Medulla oblongata (tissue), 1 donor: ENCODE results near the gene ACOX1.

ENCODE experiments used
- DNase-seq: peaks from one replicate; pipeline ENCODE4 v3.0.0-alpha.2; 2015; ENCODE audit errors: extremely low spot score

Gene ACOX1

DNA sequence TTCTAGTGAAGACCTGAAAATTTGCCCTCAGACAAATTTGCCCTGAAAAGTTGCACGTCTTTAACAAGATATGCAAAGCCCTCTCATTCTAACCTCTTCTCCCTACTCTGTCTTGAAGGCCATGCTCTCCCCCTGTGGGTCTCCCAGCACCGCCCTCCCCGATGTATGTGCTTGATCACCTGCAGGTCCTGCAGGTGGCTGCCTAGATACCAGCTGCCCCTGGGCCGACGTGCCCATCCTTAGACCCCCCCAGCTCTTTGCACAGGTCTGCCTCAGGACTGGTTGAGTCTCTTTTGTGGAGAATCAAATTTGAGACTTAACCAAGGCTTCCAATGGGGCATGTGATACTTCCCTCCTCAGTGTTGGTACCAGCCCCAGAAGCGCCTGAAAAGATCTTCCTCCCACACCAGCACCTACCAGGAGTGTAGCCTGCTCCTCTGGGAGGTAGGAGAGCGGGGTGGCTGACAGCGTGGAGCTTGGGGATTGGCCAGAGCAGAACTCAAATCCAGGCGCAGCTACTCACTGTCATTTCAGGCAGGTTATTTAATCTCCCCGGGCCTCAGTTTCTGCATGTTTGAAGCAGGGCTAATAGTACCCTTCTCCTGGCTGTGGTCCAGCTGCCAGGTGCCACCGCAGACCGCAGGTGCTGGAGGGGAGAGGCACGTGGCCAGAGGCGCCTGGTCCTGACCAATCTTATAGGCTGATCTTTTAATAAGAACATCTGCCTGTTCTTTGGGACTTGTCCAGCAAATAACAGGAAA is 69.7 kb downstream of the ACOX1 start:
- DNase-seq = no peak

DNA sequence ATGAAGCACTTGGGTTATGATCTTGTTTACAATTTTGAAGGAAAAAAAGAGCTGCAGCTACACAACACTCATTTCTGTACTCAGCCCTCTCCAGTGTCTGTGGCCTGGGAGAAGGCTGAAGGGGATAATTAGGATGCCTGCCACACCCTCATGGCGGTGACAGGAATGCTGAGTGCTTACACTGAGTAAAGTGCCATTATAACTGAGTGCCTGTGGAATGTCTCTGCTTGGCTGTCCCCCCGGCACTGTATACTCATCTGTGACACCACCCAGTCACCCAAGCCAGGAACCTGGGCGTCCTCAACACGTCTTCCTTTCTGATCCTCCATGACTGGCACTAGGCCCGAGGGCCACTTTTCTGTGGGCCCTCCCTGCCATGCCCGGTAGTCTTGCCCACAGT is 70.8 kb downstream of the ACOX1 start:
- DNase-seq = no peak

DNA sequence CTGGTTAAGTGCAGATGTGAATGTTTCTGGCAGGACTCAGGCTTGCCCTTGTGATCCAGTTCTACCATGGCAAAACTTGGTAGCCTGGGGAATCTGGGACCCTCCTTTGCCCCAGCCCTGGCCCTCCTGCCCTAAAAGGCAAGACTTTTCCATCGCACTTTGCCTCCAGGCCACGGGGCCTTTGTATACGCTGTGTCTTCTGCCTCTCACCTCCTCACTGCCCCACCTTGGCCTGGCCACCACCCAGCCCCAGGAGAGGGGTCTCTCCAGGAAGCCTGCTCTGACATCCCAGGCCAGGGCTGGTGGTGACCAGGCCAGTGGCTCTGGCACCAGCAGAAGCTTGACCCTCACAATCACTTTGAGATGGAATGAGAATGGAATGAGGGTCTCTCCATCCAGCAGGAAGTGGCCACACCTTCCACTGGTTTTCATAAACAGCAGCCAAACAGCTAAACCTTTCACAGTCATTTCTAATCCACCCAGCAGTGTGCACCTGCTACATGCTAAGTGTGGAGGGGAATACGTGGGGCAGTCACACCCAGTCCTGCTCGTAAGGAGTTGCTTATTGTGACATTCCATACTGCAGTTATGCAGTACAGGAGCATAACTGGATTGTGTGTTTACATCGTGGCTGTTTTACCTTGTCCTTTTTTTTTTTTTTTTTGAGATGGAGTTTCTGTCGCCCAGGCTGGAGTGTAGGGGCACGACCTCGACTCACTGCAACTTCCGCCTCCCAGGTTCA is 72.7 kb downstream of the ACOX1 start:
- DNase-seq = no peak

DNA sequence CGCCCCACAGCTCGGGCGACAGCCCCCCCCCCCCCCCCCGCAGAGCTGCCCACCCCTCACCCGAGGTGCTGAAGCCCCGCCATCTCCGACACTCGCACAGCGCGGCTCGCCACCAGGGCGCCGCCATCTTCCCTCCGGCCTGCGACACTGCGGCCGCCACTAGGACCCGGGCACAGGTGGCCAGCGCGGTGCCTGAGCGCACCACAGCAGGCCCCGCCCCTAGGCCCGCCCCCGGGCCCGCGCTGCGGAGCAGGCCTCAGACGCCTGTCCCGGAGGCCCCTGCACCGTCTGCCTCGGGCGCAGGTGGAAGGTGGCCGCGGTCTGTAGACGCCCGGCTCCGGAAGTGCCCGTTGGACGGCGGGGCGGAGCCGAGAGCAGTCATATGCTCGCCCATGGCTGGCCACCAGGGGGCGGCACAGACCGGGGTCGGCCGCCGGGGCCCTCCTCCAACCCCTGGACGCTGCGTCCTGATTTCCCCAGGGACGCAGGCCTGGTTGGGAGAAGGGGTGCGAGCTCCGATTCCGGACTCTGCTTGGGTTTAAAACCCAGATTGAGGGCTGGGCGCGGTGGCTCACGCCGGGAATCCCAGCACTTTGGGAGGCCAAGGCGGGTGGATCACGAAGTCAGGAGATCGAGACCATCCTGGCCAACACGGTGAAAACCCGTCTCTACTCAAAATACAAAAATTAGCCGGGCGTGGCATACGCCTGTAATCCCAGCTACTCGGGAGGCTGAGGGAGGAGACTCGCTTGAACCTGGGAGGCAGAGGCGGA is 74.0 kb downstream of the ACOX1 start, which contains the start of gene MRPL38:
Gene MRPL38, minus strand, starts transcription at position 136 of the 773 bp plus-strand sequence. Its CDS starts 9 bp downstream, at position 127.
- peak; percentile 90 for DNase-seq

DNA sequence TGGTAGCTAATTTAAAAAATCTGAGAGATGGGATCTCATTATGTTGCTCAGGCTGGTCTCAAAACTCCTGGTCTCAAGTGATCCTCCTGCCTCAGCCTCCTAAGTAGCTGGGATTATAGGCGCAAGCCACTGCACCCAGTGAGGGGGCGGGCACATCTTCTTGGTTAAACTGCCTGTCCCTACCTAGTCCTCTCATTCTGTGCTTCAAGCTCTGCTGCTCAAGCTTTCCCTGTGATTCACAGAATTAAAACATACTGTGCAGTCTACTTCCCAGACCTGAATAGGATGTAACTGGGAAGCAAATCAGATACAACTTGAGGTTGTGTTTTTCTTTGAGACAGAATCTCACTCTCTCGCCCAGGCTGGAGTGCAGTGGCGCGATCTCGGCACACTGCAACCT is 76.6 kb downstream of the ACOX1 start:
- DNase-seq = no peak

DNA sequence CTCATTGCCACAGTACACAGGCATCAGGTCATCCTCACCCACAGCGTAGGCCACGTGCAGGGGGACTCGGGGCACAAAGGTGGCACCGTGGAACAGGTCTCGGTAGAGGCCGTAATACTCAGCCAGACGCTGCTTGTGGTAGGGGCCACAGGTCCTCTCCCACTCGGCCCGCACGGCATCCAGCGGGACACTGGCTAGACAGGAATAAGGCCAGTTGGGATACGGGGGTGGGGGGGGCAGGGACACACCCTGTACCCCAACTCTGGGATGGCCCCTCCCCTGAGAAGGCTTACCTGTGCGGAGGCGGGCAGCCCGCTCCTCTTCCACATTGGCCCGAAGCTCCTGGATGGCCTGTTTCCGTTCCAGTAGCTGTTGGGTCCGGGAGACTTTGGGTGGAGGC is 77.2 kb downstream of the ACOX1 start:
- DNase-seq = no peak

DNA sequence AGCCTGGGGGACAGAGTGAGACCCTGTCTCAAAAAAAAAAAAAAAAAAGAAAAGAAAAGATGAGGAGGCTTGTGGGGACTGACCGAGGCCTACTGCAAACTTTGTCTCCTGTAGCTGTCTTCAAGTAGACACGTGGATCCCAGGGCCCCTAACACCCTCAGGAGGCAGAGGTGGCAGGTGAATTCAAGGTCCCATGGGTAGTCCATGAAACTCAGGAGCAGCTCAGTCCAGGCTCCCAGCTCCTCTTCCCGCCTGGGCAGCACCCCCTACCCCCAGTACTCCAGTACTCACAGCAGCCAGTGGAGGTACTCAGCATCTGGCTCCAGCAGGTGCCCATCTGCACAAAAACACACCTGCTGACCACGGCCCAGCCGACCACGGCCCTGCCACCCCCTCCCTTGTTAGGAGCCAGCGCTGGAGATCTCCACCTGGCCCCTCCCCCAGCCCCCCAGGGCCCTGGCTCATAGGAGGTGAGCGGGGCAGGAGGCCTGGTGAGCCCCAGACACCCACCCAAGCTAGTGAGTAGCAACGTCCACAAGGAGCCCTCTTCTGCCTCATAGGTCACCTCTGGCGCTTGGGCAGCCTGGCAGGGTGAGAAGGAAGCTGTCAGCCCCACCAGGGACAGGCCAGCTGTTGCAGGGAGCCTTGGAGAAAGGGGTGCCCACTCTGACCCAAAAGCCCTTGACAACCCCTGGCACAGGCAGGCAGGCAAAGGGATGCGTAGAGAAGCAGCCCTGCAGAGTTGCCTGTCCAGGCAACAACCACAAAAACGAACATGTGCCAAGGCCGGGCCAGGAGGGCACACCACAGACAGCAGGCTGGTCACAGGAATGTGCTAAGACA is 78.1 kb downstream of the ACOX1 start:
- DNase-seq = no peak

DNA sequence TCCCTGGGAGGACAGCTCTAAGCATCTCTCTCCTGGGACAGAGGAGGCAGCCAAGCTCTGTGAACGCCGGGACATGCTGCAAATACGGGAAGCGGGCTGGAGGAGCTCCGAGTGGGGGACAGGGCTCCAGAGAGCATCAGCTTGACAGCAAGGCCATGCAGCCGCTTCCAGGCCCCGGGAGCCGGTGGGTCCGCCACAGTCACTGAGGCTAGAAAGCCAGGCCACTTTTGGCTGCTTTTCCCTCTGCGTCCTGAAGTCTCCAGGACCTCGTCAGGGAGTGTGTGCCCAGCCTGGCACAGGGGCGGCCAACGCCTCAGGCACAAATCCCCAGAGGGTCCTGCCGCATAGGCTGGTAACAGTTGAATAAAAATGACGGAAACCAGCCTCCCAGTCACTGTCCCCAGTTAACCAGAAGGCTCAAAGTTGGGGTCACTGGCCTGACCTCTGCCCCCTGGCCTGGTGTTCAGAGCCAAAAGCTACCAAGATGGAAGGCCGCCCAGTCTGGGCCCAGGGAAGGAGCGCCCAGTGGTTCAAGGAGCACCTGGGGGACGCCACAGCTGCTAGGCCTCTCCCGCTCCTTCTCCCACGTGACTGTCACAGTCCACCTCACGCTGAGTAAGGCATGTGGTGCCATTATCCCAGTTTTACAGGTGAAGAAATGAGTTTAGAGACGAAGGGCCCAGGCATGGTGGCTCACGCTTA is 79.0 kb downstream of the ACOX1 start:
- DNase-seq = no peak

DNA sequence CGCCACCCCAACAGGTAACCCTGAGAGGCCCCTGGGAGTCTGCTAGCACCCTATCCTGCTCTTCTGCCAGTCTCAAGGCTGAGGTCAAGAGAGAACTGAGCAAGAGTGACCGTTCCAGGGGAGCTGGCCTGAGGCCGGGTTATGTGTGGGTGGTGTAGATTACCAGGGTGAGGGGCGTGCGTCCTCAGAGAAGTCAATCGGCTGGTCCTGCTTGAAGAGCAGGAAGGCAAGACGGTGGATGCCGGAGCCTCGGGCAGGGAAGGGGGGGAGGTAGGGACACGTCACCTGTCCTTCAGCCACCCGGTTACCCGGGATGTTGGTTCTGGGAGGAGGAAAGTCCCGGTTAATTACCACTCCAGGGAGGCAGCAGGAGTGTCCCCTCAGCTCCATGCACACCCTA is 79.6 kb downstream of the ACOX1 start:
- DNase-seq = no peak

DNA sequence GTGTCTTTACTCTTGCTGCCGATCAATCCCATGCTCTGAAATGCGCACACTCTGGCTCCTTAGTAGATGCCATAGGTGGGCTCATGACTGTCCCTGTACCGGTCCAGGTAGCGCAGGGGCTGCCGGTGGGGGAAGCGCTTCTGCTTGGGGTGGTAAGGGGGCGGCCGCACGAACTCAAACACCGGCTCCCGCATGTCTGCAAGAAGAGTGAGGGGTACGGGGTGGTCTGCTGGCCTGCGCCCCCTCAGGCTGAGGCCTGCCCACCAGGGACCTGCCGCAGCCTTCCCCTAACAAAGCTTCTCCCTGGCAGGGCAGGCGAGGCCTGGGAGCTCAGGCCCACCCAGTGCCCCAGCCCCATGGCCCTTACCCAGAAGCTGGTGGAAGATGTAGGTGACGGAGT is 80.2 kb downstream of the ACOX1 start:
- DNase-seq = no peak

DNA sequence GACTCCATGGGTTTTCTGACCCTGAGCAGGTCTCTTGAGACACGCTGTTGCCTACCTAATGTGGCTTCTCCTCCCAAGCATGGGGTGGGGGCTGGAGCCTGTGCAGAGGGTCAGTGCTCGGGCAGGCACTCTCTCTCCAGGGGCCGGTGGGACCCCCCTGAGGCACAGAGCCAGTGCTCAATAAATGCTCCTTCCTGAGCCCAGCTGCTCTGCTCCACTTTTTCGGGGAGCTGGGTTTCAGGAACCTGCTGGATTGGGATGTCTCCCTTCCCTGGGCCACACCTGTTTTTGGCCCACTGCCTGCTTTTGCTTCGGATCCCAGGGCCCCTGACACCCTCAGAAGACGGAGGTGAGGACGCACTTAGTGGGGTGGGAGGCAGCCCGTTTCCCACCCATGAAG is 80.9 kb downstream of the ACOX1 start:
- DNase-seq = no peak

DNA sequence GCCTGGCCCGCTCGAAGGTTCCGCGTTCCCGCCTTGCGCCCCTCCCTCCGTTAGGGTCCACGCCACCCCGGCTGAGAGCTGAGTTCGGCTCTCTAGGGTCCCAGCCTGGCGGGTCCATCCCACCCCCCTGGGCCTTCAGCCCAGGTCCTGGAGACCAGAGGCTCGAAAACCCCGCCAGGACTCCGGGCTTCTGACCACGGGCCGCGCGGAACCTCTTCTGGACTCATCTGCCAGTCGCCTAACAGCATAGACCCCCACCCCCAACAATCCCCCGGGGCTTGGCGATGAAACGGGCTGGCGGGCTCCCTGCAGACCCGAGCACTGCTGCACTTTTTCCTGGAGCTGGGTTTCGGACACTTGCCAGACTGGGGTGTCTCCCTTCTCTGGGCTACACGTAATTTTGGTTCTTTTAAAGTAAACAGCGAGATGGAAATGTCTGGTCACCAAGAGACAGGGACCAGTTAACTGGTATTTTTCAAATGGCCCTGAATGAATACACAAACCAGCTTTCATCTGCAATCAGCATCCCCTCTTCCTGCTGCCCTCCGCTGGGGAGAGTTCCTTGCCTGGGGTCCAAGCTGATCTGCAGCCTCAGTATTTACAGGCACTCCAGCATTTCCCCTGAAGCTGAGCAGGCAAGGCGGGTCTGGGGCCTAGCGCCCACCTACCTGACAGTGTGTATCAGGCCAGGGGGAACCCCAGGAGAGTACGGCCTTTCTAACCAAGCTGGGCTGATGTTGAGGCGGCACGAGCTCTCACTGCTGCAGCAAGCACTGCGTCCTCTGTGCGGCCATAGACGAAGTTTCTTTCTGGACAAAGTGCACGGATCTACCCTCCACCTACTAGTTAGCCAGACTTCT is 81.6 kb downstream of the ACOX1 start:
- no peak for DNase-seq

DNA sequence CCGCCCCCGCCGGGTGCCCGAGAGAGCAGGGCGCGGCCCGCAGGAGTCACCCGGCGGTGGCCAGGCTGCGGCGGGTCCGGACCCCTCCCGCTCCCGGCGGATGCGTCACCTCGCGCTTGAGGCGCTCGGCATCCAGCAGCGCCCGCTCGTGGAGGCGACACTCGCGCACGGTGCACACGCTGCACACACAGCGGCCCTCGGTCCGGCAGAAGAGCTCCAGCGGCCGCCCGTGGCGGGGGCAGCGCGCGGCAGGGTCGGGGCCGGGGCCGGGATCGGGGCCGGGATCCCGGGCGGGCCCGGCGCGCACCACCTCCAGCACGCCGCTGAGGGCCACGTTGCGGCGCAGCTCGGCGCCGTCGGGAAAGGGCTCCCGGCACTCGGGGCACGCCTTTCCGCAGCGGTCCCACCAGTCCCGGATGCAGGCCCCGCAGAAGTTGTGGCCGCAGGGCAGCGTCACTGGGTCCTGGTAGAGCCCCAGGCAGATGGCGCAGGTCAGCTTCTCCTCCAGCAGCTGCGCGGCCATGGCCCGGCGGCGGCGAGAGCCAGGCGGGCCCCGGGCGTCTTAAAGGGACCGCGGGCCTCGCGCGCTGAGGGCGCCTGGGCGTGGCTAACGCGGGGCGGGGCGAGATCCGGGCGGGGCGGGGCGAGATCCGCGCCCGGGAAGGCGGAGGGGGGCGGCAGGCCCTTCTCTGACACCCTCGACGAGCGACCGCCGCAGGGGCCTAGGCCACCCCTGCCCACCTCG is 82.4 kb downstream of the ACOX1 start, which contains the start of gene TRIM65:
Gene TRIM65, minus strand, starts transcription at position 537 of the 745 bp plus-strand sequence. Its CDS starts 14 bp downstream, at position 523.
- DNase-seq = peak; percentile 87

DNA sequence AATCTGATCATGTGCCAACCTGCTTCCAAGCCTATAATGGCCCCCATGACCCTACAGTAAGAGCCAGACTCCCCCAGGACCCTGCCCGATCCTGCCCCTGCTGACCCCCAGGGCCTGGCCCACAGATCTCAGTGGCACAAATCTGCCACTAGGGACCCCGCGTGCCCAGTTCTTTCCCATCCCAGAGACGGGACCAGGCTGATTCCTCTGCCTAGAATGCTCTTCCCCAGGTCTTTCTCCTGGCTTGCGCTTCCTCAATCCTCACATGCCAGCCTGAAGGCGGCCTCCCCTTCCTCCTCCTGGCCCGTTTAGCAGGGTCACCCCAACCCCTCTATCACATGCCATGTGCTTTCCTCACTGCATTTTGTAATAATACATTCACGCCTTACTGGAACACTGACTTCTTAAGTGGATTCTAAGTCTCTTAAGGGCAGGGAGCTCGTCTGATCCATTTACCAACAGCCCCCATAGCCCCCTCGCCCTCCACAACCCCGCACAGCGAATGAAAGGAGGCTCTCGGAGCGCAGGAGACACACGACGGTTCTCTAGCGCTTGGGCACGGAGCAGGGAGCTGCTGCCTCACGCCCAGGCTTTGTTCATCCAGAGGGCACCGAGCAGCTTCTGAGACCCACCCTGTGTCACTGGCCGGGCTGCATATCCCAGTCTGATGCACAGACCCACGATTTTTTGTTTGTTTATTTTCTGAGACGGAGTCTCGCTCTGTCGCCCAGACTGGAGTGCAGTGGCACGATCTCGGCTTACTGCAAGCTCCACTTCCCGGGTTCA is 83.4 kb downstream of the ACOX1 start:
- no peak for DNase-seq

DNA sequence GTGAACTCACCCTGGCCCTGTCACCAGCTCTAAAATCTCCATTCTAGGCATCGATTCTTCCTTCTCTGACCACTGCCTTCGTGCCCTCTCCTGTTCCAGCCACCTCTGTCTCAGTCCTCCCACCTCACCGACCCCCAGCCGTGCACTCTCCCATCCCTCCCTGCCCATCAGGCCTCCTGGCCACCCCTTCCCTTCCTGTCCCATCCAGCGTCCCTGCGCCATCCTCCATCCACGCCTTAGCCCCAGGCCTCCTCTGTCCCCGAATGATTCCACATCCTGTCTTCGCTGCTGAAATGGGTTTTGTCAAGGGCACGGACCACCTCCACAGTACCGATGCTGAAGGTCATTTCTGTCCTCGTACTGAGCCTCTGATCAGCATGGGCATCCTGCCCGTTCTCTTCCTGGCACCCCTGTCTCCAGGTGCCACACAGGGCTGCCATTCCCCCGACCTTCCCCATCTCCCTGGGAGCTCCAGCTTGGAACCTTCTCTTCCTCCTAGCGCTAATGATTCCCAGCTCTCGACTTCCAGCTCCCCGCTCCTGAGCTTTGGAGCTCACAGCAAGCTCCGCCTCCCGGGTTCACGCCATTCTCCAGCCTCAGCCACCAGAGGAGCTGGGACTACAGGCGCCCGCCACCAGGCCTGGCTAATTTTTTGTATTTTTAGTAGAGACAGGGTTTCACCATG is 84.8 kb downstream of the ACOX1 start:
- DNase-seq = no peak

DNA sequence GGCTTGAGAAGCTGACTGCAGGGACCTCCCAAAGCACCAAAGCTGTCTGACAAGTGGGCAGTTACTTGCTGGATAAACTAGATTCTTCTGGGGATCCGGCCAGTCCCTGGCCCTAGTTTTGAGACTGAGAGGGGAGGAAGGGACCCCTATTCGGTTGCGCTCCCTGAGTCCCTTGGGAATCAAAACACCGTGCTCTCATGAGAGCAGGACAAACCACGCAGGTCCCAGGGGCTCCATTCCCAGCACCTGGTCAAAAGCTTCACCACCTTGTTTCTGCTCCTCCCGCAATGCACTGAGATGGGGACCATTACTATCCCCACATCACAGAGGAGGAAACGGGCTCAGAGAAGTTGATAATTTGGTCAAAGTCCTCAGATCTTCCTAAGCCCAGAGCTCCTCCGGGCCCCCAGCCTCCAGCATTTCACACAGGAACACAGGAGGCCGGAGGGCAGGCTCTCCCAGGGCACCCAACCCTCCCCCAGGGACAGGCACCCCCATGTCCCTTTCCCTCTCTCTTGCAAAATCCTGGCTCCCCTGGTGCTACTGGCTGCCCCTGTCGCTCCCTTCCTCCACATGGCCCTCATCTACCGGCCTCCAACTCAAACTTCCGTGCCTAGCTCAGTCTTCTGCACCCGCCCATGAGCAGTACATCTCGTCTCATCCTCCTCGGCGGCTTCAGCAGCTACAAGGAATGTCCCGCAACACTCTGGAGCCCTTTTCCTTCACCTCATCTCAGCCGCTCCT is 85.5 kb downstream of the ACOX1 start:
- DNase-seq = no peak
